Measurements from ENCODE around the gene ARID1B.

Gene ARID1B

GRCh38 chr6:157063176-157063905 is 286.2 kb downstream of the ARID1B start:
- no peak for DNase-seq

- DNase-seq: no peak
These were observed 286.7 kb downstream of the ARID1B start for GRCh38 chr6:157063923-157064322.

- DNase-seq: no peak
These were observed 287.3 kb downstream of the ARID1B start for GRCh38 chr6:157064502-157064901.

GRCh38 chr6:157065366-157065765 is 288.2 kb downstream of the ARID1B start:
- DNase-seq: no peak

GRCh38 chr6:157066781-157067491 is 289.8 kb downstream of the ARID1B start:
- DNase-seq: no peak

DNA sequence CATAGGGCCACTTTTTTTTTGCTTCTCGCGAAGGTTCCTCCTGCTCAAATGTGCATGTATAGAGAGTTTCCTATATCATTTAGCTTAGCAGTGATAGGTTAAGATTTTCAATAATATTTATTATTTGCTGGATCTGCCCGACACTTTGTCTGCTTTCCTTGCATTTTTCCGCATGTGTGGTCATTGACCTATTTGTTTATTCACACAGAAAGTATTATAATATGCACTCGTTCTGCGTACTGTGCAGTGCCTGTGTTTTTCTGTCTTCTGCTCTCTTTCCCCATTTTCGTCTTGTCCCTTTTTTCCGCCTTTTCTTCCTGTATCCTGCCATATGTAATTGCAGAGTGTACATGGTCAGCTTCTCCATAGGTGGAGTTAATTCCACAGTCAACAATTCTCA is 290.3 kb downstream of the ARID1B start:
- DNase-seq: no peak

- no peak for DNase-seq
These were observed 291.6 kb downstream of the ARID1B start for GRCh38 chr6:157068691-157069324.

DNA sequence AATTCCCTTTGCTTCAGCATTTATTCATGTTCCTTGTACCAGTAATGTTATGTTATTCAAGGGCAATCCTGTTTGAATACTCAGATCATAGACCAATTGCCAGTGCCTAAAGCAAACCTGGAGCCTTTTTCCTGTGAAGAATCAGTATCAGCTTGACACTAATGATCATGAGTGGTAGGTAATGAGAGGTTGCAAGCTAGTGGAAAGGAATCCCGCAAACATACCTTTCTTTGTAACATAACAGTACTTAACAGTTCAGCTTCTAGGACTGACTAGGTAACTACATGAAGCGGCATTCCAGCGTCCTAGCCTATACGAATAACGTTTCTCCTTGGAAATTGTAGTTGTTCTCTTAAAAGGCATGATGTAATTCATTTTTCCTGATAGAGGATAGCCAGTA is 292.4 kb downstream of the ARID1B start:
- DNase-seq: no peak

DNA sequence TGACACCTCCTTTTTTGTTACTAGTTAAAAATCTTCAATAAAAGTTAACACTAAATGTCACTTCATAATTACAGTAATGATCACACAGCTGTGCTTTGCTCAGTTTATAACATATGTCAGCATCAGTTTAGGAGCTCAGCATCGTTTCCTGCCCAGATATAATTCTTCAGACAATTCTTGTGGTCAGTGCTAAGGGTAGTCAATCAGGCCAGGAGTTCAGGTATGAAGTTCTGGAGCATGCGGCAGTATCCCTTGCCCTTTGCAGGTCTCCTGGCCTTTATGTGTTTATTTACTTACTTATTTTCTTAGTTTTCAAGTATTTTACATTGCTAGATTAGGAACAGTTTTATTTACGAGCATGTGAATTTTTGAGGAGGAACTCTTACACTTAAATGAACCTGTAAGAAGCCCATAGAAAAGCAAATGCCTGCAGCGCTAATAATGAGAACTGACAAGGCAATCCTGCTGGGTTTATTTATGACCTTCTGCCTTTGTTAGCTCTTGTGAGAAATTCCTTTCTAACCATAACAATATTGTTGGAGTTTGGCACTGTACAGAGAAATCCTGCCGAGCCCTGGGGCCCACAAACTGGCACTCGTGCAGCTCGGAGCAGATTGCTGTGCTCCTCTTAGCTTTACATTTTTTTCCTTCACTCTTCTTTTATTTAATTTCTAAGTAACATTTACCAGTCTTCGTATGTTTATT is 293.4 kb downstream of the ARID1B start:
- DNase-seq: no peak

DNA sequence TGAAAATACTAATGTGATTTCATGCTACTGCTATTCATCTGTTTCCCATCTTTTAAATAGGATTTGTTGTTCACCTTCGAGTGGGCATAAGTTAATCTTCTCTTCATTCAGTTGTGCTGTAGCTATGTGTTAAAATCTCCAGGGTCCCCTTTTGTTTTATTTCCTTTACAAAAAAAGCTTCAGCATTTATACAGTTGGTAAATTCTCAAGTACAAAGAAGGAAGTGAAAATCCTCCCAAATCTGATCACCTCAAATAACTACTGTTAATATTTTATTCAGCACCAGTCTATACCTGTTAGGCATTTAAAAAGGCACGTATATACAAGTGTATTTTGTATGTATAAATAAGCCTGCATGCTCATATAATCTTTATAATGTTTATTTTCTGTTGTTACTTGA is 294.9 kb downstream of the ARID1B start:
- DNase-seq: no peak

- no peak for DNase-seq
These were observed 296.4 kb downstream of the ARID1B start for GRCh38 chr6:157073596-157073995.

GRCh38 chr6:157074969-157075368 is 297.8 kb downstream of the ARID1B start:
- no peak for DNase-seq

DNA sequence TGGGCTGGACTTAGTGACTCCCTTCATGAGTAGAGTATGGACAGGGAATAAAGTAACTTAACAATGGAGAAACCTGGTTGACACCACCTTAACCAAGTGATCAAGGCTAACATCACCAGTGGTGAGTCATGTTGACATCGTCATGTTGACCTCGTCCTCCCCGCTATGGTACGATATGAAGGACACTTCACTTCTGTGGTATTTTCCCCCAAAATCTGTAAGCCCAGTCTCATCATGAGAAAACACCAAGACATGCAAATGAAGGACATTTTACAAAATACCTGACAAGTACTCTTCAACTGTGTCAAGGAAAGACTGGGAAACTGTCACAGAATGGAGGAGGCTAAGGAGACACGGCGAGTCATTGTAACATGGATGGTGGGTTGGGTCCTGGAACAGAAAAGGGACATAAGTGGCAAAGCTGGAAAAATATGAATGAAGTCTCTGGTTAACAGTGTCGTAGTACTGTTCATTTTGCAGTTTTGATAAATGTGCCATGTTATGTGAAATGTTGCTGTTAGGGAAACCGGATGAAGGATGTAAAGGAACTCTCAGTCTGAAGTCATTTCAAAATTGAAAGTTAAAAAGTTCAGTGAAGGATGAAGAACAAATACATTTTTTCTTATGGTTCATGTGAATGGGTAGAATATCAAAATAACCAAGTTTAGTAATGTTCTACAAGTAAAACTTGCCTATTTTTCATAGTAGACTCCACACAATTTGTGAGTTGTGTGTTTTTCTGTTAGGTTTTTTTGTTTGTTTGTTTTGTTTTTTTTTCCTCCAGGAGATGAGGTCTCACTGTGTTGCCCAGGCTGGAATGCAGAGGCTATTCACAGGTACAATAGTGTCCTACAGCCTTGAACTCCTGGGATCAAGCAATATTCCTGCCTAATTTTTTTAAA is 298.6 kb downstream of the ARID1B start:
- no peak for DNase-seq

- no peak for DNase-seq
These were observed 299.3 kb downstream of the ARID1B start for GRCh38 chr6:157076451-157076822.

GRCh38 chr6:157077251-157077650 is 300.1 kb downstream of the ARID1B start:
- DNase-seq: no peak

- DNase-seq: no peak
These were observed 301.1 kb downstream of the ARID1B start for GRCh38 chr6:157078326-157078725.

GRCh38 chr6:157079277-157079676 is 302.1 kb downstream of the ARID1B start:
- DNase-seq: no peak

GRCh38 chr6:157079771-157080170 is 302.6 kb downstream of the ARID1B start:
- no peak for DNase-seq

DNA sequence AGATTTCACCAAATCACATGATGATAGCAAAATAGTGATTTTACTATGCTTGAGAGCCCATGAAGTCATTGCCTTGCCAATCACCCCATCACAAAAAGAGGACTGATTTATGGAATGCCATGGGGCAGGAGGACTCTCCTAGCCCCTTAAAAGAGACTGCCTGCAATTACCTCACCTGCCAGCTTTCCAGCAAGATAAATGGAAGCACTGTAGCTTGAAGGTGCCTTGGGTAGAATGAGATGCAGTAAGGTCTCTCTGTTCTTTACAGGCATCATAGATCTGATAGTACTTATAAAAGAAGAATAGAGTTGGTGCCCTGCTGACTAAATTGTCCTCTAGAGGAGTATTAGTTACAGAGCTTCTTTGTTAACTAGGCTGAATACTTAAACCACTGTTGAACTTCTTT is 303.8 kb downstream of the ARID1B start:
- no peak for DNase-seq

DNA sequence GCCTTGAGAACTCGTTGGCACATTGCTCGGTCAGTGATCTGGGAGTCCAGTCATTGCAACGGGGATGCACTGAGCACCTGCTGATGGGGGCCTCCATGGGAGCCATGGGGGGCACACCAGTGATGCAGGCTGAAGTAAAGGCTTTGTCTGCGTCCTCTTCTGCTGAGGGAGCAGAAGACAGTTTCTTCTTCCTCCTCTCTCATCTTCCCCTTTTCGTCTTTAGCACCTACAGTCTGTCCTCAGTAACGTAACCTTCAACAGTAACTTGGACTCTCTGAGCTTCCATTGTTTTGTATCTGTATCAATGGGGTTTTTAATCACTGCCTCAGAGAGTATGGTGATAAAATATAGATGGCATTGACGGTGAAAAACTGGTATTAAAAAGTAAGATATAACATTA is 306.2 kb downstream of the ARID1B start:
- DNase-seq: no peak

DNA sequence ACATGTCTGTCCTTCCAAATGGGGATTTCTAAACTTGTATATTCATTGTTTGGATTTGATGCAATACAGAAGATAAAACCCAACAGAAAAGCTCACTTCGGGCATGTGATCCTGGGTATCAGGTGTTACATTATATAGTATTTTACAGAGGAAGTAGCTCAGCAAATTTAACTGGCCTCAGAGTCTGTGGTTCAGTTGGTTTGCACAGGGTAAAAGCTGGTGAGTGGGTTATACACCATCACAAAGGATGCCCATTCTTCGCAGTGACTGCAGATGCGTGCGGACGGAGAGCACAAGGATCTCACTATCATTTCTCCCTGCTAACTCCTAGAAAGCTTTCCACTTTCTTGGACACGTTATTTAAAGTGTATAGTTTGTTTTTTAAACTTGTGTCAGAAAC is 309.5 kb downstream of the ARID1B start:
- DNase-seq: no peak

GRCh38 chr6:157087974-157088373 is 310.8 kb downstream of the ARID1B start:
- DNase-seq: no peak

All from hippocampal formation (tissue), 2 donors.